Measurements from ENCODE around the gene RIN3.

Gene RIN3, protein sequence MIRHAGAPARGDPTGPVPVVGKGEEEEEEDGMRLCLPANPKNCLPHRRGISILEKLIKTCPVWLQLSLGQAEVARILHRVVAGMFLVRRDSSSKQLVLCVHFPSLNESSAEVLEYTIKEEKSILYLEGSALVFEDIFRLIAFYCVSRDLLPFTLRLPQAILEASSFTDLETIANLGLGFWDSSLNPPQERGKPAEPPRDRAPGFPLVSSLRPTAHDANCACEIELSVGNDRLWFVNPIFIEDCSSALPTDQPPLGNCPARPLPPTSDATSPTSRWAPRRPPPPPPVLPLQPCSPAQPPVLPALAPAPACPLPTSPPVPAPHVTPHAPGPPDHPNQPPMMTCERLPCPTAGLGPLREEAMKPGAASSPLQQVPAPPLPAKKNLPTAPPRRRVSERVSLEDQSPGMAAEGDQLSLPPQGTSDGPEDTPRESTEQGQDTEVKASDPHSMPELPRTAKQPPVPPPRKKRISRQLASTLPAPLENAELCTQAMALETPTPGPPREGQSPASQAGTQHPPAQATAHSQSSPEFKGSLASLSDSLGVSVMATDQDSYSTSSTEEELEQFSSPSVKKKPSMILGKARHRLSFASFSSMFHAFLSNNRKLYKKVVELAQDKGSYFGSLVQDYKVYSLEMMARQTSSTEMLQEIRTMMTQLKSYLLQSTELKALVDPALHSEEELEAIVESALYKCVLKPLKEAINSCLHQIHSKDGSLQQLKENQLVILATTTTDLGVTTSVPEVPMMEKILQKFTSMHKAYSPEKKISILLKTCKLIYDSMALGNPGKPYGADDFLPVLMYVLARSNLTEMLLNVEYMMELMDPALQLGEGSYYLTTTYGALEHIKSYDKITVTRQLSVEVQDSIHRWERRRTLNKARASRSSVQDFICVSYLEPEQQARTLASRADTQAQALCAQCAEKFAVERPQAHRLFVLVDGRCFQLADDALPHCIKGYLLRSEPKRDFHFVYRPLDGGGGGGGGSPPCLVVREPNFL

DNA sequence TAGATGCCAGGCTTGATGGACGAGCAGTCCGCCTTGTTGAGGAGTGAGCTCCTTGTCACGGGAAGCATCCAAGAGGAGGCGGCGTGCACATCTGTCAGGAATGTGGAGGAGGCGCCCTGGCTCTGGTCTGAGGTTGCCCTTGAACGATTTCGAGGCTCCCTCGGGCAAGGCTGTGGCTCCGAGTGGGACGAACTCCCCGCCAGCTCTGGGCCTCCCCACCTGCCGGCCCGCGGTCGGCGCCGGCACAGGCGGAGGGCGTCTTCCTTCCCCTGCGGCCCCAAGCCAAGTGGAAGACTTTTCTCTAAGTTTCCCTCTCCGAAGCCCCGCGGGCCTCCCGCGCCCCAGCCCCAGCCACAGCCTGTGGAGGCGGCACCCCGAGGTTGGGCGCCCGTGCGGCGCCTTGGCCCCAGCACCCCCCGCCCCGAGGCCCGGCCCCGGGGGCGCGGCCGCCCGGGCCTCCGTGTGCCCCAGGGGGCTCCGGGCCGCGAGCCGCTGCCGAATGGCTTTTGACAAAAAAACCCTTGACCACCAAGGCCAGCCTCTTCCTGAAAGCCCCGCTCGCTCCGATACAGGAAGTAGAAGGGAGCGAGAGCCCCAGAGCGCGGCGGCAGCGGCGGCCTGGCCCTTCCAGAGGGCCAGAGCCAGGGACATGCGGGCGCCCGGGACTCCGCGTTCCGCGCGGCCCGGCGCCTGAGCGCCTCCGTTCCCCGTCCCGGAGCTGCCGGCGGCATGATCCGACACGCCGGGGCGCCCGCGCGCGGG is at the start of gene RIN3:
Gene RIN3 (plus strand): TSS at position 578 of the 762 bp plus-strand sequence. CDS start 152 bp downstream, at position 730.
- peak; percentile 81 for DNase-seq

DNA sequence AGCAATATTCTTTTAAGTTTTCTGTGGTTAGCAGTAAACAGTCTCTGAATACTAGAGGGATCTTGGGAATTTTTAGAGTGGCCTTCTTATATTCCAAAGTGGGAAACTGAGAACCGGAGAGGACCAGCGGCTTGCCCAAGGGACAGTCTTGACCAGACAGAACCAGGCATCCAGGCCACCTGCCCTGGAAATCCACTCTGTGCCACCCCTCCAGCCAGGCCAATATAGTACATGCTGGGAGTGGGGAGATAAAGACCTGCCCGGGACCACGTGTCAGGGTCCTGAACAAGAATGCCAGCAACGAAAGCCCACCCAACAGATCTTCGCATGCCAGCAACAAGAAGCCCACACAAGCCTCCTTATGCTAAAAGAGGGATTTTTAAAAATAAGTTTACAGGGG is 49.4 kb upstream of the RIN3 start:
- peak; percentile 28 for DNase-seq

DNA sequence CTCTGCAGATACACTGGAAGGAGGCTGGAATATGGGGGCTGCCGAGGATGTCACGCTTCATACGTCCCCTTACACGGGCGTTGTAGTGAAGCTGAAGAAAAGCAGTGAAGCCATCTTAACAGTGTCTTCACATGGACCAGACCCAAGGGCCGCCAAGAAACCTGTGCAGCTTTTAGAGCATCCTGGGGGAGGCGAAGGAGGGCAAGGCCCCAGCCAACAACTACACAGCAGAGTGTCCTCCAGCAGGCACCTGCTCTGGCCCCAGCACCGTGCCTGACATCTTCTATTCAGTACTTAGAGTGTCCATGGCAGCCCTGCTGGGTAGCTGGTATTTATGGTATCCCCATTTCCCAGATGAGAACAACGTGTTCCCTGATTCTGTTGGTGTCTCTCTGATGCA is 48.9 kb upstream of the RIN3 start:
- DNase-seq = peak; percentile 46

DNA sequence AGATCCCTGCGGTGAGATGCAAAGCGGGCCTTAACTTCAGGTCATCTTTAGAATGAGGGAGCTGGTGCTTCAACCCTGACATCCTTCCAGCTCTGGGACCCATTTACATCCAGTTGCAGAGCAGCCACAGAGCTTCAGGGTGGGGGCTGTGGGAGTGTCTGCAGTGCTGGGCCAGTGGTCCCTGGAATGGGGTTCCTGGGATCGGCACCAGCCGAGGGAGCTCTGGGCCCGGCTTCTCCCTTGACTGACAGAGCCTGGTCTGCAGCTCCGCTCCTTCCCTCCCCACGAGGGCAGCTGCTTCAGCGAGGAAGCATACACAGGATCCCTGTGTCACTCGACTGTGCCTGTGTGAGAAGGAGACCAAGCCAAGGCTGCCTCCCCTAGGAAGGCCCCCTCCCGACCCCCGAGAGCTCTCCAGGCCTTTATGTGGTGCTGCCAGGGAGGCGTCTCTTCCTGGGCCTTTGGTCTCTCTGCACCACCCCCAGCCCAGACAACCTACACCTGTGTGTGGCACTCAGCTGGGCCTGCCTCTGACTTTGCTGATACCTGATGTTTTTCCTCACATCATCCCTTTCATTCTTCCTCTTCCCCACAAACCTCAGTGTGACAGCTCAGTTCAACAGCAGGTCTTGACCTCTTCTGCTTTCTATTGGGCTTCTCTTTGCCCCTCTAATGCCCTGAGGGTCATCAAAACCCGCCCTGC is 48.1 kb upstream of the RIN3 start:
- DNase-seq = peak; percentile 33

DNA sequence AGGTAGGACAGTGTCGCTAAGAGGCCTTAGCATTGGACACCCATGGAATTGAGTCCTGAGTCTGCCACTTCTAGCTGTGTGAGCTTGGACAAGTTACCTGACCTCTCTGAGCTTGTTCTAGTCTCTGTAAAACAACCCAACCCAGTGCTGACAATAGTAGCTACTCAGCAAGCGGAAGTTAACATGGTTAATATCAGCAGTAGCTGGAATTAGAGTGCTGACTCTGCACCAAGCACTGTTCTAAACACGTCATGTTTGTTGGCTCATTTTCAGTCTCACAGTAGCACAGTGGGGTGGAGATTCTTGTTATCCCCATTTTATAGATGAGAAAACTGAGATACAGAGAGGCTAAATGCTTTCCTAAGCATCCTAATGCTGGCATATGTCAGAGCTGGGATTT is 47.5 kb upstream of the RIN3 start:
- peak; percentile 2 for DNase-seq

DNA sequence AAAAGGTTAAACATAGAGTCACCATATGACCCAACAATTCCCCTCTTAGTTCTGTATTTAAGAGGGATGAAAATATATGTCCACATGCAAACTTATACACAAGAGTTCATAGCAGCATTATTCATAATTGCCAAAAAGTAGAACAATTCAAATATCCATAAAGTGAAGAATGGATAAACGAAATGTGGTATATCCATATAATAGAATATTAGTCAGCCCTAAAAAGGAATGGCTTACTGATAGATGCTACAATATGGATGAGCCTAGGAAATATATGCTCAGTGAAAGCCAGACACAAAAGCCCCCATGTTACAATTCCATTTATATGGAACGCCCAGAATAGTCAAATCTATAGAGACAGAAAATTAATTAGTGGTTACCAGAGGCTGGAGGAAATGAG is 44.1 kb upstream of the RIN3 start:
- no peak for DNase-seq

DNA sequence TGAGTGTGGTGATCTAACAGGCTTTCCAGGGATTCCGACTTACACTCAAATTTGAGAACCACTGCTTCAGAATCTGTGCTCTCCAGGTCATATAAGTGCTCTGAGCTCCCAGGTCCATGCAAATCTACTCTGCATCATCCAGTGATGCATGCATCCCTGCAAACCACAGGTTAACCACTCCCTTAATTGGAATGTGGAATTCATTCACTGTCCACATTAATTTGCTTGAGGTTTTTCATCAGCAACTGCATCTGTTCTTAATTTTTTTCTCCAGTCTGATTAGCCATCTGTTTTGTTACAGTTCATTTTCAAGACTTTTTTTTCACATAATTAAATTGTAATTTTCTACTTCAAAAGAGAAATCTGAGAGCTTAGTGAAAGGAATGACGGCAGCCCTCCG is 43.4 kb upstream of the RIN3 start:
- DNase-seq = no peak

DNA sequence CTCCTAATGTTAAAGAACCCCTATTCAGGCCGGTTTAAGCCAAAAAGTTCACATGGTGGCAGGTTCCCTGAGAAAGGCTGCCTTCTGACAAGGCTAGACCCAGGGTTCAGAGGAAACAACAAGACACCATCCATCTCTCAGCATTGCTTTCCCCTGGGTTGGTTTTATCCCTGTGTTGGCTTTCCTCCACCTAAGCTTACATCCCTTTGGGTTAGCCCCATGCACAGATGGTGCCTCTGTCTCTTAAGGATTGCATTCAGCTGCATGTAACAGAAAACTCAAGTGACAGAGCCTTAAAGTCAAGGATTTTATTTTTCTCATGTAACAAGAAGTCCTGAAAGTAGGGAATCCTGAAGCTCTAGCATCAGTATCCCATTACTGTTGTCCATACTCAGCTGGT is 42.8 kb upstream of the RIN3 start:
- DNase-seq = no peak

DNA sequence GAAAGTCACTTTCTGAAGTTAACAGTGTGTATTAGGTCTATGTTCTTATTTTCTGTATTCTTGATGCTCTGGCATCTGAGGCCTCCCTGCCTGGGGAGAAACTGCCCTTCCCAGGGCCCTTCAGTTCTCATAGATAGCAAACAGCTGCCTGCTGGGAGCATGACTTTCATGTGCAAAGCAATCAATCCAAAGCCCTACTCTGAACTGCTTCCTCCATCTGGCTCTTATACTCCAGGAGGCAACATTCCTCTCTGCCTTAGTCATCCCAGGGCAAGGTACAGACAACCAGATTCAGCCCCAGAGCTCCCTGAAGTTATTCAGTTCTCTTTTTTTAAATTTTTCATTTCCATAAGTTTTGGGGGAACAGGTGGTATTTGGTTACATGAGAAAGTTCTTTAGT is 41.7 kb upstream of the RIN3 start:
- DNase-seq = peak; percentile 26

DNA sequence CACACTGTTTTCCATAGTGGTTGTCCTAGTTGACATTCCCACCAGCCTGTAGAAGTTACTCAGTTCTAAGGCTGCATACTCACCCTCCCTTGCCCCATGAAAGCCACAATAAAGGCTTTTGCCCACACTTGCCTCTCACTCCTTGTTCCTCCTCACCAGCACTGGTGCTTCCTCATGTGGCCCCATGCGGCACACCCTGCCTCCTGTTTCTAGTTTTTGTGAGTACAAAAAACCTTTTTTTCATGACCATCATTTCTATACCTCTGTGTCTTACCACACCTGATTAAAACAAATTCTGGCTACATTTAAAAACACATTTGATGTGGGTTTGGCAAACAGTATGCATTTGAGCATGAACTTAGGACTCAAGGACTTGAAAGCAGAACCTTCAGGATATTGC is 40.7 kb upstream of the RIN3 start:
- peak; percentile 28 for DNase-seq

DNA sequence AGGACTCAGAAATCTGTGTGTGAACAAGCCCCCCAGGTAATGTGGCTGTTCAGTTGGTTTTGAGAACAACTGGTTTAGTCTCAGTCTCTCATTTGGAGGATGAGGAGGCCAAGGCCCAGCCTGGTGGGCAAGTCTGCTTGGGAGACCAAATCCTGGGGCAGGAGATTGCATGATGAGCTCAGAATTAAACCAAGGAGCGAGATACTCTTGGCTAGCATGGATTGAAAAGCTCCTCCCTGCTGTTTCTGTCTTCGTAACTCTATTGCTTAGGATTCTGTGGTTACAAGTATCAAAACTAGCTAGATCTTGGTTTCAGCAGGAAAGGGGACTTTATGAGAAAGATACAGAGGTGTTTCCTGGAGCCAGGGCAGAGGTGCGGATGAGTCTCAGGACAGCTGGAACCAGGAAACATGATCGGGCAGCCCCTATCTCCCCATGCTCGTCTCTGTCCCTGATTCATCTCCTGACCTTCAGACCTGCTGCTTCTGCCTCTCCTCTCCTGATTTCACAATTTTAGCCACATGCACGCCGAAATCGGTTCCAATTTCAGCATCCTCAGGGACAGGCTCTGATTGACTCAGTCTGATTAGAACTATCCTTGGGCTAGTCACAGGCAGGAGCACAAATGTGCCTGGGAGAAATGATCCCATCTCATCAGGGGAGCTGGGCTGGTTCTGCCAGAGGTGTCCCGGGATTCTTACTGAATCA is 40.2 kb upstream of the RIN3 start:
- DNase-seq = peak; percentile 35

DNA sequence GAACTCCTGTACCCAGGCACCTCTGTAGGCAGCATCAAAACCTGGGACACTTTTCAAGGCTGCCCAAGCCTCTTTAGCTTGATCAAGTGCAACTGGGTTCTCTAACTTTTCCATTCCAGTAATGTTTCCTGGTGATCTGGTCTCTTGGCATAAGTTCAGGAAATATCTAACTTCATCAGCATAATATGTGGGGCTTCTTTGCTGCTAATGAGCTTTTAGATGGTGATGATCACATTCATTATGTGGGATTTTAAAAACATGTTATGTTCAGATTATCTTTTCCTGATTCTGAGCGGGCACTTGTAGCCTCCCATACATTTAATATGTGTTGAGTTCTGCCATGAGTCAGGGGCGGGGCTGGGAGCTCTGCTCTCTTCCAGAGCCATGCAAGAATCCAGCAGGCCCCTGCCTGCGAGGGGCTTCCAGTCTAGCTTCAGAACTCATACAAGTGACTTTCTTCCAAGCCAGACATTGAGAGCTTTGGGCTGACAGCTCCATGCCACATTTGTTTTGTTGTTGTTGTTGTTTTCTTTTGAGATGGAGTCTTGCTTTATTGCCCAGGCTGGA is 39.5 kb upstream of the RIN3 start:
- peak; percentile 30 for DNase-seq

DNA sequence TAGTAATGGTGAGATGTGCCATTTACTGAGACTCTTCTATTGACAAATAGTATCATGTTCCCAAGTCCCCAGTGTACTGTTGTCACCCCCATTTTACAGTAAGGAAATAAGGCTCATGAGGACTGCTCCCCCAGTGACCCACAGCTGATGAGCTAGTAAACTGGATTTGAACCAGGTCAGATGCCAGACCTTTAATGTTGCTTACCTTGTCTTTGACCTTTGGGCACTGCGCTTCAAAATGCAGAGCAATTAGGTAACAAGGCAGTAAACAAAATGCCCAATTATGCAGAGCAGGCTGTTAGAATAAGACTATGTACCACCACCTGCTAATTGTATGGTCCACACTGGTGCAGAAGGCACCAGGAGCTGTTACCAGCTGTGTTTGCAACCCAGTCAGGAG is 38.5 kb upstream of the RIN3 start:
- peak; percentile 8 for DNase-seq

DNA sequence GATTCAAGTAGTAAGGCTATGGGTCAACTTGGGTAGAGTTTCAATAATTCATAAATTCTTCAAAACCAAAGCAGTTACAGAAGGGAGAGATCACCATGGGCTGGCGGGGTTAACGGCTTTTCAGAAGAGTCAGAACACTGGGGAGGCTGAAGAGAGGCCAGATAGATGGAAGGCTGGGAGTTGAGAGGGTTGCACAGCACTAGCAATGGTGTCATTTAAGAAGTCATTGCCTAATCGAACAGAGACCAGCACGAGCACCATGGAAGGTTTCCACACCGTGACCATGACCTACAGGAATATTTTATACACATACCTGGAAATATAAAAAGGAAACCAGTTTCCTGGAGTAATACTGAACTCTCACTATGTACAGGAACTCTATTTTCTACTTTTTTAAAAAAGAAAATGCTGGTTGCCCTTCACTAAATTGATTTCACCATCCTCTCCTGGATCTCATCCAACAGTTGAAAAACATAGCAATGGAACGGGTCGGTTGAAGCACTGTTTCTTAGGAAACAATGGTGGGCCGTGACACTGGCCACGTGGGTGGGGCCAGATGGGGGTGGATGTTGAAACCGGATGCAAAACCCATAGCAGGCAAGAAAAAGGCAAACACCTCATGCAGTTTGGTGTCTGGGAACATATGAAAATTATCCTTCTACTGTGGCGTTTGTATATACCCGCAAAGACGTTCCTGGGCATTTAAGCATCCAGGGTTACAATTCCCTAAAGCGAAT is 38.0 kb upstream of the RIN3 start:
- DNase-seq = peak; percentile 30

DNA sequence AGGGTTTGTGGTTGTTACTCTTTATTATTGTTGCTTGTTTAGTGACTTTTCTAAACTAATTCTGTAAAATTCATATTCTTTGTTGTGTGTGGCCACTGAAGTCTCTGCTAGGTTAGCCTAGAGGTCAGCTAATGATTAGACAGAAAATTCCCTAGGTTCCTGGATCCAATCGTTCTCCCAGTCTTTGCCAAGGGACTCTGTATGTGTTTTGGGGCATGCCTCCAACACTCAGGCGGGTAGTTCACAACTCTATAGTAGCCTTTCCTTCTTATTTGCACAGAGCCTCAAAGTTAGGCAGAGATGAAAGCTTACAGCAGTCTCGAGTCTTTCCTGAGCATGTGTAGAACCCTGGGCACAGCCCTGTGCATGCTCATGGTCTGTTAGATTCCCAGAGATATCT is 32.7 kb upstream of the RIN3 start:
- DNase-seq = no peak

DNA sequence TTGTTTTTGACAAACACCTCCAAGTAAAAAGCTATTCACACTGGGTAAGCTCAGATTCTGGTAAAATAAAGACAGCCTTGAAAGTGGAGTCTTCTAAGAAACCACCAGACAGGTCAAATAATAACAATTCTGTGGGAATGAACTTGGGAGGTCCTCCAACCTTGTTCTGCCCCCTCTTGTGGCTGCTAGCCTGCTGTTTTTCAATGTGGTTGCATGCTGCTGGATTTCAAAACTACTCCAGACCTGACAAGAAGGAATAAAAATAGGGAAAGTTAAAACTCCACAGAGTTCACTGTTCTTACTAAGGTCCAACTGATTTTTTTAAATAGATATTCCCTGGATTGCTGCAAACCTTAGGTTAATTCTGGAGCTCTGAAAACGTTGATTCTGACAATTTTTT is 32.2 kb upstream of the RIN3 start:
- DNase-seq = no peak

DNA sequence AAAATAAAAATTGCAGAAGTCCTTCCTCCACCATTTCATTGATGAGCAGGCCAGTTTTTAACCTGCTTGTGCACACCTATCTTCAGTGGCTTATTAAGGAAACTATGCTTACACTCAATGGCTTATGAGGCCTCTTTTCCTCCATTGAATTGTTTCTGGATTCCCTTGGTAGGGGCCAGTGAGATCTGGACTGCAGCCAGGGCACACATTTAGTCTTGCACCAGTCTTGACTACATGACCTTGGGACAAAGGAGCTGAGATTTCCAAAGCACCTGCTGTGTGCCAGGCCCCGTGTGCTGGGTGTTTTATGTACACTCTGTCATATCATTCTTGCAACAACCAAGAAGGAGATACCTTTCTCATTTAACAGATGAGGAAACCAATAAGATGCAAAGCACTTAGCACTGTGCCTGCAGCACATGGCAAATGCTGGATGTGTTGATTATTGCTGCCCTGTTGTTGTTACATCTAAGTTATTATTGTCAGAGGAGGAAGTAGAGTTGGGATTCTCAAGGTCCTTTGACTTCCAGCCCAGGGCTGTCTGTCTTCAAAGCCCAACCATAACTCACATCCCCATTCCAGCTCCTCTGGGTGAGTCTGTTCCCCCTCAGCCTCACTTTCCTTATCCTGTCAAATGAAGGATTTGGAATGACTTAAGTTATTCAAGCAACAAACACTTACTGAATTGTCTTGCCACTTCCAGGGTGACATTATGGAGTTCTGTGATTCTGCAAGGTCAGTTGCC is 31.6 kb upstream of the RIN3 start:
- peak; percentile 13 for DNase-seq

DNA sequence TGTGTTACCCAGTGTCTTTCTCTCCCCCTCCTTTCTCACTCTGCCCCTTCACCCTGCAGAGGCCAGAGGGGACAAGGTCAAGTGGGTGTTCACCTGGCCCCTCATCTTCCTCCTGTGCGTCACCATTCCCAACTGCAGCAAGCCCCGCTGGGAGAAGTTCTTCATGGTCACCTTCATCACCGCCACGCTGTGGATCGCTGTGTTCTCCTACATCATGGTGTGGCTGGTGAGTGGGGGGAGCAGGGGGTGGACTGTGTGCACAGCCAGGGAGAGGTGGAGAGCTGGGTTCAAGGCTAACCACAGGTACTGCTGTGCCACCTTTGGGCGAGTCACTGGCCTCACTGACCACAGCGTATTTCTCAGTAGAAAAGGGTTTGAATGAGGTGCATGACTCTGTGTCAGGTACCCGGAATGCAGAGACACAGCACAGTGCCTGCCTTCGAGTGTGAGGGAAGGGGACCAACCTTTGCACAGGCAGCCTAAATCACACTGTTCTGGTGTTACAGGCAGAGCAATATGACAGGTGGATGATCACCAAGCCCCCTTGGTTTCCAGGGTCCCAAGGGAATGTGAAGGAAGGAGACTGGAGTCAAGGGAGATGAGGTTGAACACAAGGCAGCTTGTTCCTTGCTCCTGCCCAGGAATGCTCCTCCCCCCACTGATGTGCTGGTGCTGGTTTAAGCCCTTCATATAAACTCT is 30.8 kb upstream of the RIN3 start:
- DNase-seq = peak; percentile 44

DNA sequence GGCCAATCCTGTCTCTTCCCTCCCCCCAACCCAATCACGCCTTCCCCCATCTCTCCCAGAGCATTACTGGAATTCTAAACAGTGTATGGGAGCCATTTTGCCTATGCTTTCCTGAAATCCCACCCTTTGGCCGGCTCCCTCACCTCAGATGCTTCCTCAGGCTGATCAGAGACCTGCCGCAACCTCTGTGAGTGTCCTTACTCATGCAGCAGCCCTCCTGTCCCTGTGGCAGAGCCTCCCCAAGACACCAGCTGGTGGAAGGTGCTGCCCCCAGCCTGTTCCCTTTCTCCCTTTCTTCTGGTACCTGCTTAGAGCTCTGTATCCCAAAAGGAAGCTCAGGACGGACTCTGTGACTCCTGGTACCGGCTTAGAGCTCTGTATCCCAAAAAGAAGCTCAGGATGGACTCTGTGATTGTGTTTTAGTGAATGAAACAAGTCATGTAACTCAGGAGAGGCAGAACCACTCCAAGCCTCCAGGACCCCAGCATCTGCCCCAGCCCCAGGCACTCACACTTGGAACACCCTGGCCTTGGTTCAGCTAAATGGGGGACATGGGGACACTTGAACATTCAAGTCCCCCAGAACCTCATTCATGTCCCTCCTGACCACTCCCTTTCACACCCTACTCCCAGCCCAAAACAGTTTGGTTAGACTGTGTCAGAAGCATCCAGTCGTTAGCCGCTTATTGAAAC is 29.3 kb upstream of the RIN3 start:
- DNase-seq = peak; percentile 30

Data from activated CD8-positive, alpha-beta memory T cell treated with anti-CD3 and anti-CD28 coated beads, Interleukin-2, amount 50 U/mL, for 48 hours (primary cell).